HFFc6 (cell line): ENCODE measurements around the gene KLHDC7A. TPM values are rescaled to one million over a fixed set of nuclear protein-coding genes. Genes with fewer than 3 reads are reported as not detected.

ENCODE experiments used
- DNase-seq: peaks from one replicate; pipeline ENCODE4 v3.0.0-alpha.2; 2018
- H3K27ac Mint-ChIP-seq: 2 replicates; pipeline ENCODE4 v1.8.0; 2020; ENCODE audit warnings: mild to moderate bottlenecking, mixed read lengths
- H3K27me3 Mint-ChIP-seq: 2 replicates; pipeline ENCODE4 v1.8.0; 2021; ENCODE audit warnings: mild to moderate bottlenecking, moderate library complexity, mixed read lengths; ENCODE audit not compliant: insufficient read depth
- H3K36me3 Mint-ChIP-seq: 2 replicates; pipeline ENCODE4 v1.8.0; 2021; ENCODE audit warnings: low read depth, mixed read lengths
- H3K4me1 Mint-ChIP-seq: 2 replicates; pipeline ENCODE4 v1.8.0; 2020; ENCODE audit warnings: low read depth, mixed read lengths
- H3K4me3 Mint-ChIP-seq: 2 replicates; pipeline ENCODE4 v1.8.0; 2020; ENCODE audit warnings: mild to moderate bottlenecking, moderate library complexity, mixed read lengths
- H3K9me3 Mint-ChIP-seq: 2 replicates; pipeline ENCODE4 v1.8.0; 2020; ENCODE audit warnings: mild to moderate bottlenecking, mixed read lengths
- CTCF ChIP-seq: fragments of 200-600 bp; sonication (generic); IDR thresholded peaks from 2 replicates; pipeline ENCODE4 v1.5.0; 2021; ENCODE audit warnings: antibody characterized with exemption, mild to moderate bottlenecking
- total RNA-seq, 6 experiments: library from RNA; stranded (reverse); fragmentation: NEBNext Ultra II Directional; extraction: Animal tissue kit (Norgen Biotek cat#: 25700); gene quantifications; 2 replicates in 1 of 6; 3 replicates in 5 of 6; pipeline ENCODE4 v1.2.3, GENCODE V29; 2021

Gene KLHDC7A
- total RNA-seq, 6 experiments from 2014 or later = not detected

GRCh38 chr1:18444563-18444962, 36.2 kb upstream of the KLHDC7A start:
- Mint-ChIP-seq H3K36me3 (peaks cover 8% of the 10 kb centered on the region; the same call in 1 of the 2 replicates), H3K27ac (no peak overlapping the region)

GRCh38 chr1:18446751-18447150, 34.0 kb upstream of the KLHDC7A start:
- no peaks in the 10 kb centered on the region for H3K4me1 Mint-ChIP-seq
- no peak for TF ChIP-seq CTCF
- H3K4me3 Mint-ChIP-seq = no peak overlapping the region
- no peak for DNase-seq
- H3K9me3 Mint-ChIP-seq = peaks cover 69% of the 10 kb centered on the region
- peaks cover 3% of the 10 kb centered on the region; the same call in 1 of the 2 replicates for H3K27me3 Mint-ChIP-seq
- H3K36me3 Mint-ChIP-seq = peaks cover 16% of the 10 kb centered on the region
- no peak overlapping the region for H3K27ac Mint-ChIP-seq

More at GRCh38 chr1:18444563-18444962, 36.2 kb upstream of the KLHDC7A start:
- peaks cover 3% of the 10 kb centered on the region; the same call in 1 of the 2 replicates for H3K27me3 Mint-ChIP-seq
- H3K4me3 Mint-ChIP-seq = no peak overlapping the region
- no peak for TF ChIP-seq CTCF
- H3K9me3 Mint-ChIP-seq = peaks cover 53% of the 10 kb centered on the region
- no peak for DNase-seq
- H3K4me1 Mint-ChIP-seq = no peaks in the 10 kb centered on the region

- Mint-ChIP-seq H3K36me3 (peaks cover 16% of the 10 kb centered on the region), H3K4me3 (no peak overlapping the region), H3K9me3 (peaks cover 74% of the 10 kb centered on the region), H3K4me1 (no peaks in the 10 kb centered on the region), H3K27ac (no peak overlapping the region), H3K27me3 (peaks cover 2% of the 10 kb centered on the region; the same call in 1 of the 2 replicates)
- no peak for DNase-seq
- no peak for TF ChIP-seq CTCF
These were observed 33.1 kb upstream of the KLHDC7A start for GRCh38 chr1:18447509-18448220.

GRCh38 chr1:18448889-18449288, 31.8 kb upstream of the KLHDC7A start:
- peaks cover 2% of the 10 kb centered on the region; the same call in 1 of the 2 replicates for H3K27me3 Mint-ChIP-seq
- H3K4me3 Mint-ChIP-seq = no peak overlapping the region
- no peaks in the 10 kb centered on the region for H3K4me1 Mint-ChIP-seq
- H3K36me3 Mint-ChIP-seq = peaks cover 16% of the 10 kb centered on the region
- no peak overlapping the region for H3K27ac Mint-ChIP-seq
- no peak for DNase-seq
- peaks cover 68% of the 10 kb centered on the region for H3K9me3 Mint-ChIP-seq
- no peak for TF ChIP-seq CTCF

GRCh38 chr1:18452550-18452949, 28.2 kb upstream of the KLHDC7A start:
- no peak for TF ChIP-seq CTCF
- no peak overlapping the region for H3K4me3 Mint-ChIP-seq
- H3K9me3 Mint-ChIP-seq = peaks cover 68% of the 10 kb centered on the region
- H3K27me3 Mint-ChIP-seq = no peaks in the 10 kb centered on the region; the same call in 1 of the 2 replicates
- peaks cover 7% of the 10 kb centered on the region; the same call in 1 of the 2 replicates for H3K36me3 Mint-ChIP-seq
- no peaks in the 10 kb centered on the region for H3K4me1 Mint-ChIP-seq
- DNase-seq = no peak
- no peak overlapping the region for H3K27ac Mint-ChIP-seq
